K562 treated with DMSO at 1 percent for 48 hours (cell line): ENCODE results near the gene LRRC25. TPM values are rescaled to one million over a fixed set of nuclear protein-coding genes. Genes with fewer than 3 reads are reported as not detected.

Source experiments
- total RNA-seq: library from RNA; unstranded; fragments of 300-600 nt; gene quantifications from 2 replicates; pipeline ENCODE4 v1.2.3, GENCODE V29; 2022; ENCODE audit warnings: low replicate concordance; ENCODE audit errors: extremely low read depth

The LRRC25 gene
- not detected in 2 replicates for total RNA-seq

DNA sequence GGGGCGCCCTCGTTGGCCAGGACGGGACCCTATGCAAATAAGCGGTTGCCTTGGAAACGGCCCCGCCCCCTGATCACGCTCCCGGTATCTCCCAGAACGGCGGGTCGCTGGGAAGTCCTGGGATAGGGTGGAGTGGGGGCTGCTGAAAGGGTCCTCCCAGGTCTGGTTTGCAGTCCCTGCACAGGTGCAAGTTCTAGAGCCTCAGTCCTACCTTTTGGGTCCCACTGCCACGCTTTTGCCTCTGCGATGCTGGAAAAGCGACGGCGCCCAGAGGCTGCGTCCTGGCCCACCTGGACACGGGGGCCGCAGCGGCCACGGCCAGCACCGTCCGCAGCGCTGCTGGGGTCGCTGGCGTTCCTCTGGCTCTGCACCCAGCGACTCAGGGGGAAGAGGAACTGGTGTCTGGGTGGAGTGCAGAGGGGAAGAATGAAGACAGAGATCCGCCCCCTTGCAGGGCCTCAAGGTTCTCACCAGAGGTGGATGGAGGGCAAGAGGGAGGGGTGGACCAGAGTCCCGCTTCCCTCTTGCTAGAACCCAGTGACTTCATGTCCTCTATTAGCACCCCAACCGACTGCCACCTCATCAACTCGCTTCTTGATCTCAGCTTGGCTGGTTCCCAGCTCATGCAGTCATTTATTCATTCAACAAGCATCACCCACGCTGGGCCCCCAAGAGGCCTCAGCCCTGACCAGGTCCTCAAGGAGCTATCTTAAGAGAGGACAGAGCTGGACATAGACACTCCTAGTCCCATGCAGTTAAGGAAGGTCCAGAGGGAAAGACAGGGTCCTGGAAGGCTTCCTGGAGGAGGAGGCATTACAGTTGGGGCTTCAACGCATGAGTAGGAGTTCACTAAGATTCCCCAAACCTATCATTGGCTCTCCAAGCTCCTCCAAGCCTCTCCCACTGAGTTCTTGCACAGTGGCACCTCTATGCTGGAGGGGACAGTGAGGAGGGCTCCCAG is at the start of gene LRRC25:
TSS of gene LRRC25 (minus strand) at position 381 of the 961 bp plus-strand sequence. CDS start 659 bp downstream, outside the sequence.

DNA sequence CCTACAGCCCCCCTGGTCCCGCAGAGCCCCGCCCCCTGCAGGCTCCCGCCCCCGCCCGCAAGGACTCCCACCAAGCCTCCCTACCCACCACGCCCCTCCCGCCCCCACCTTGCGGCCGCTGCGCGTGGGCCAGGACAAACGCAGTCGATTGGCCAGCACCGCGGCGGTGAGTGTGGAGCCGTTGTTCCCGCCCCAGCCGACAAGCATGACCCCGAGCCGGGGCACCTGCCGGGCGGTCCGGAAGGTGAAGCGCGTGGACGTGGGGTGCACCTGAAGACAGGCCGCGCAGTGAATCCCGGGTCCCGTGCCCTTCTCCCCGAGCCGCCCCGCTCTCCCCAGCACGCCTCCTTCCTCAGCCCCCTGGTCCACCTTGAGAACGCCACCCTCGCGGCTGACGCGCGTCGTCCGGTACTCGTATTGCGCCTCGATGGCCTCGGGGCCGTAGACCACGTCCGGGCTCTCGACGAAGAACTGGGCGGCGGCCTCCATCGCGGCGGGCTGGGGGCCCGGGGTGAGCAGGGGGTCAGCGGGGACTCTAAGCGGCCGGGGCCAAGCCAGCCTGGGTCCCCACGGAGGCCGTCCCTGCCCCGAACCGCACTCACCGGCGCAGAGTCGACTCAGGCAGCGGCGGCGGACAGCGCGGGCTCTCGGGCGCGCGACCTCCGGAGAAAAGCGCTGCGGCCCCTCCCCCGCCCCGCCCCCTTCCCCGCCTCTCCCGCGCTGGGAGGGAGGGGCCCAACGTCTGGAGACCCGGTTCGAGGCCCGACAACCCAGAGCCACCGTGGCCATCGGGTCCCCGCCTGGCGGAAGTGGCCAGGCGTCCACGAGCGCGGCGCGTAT is 40.3 kb upstream of the LRRC25 start, which contains the start of gene ISYNA1:
TSS of gene ISYNA1 (minus strand) at position 643 of the 840 bp plus-strand sequence. CDS start at position 489, 154 bp downstream.

DNA sequence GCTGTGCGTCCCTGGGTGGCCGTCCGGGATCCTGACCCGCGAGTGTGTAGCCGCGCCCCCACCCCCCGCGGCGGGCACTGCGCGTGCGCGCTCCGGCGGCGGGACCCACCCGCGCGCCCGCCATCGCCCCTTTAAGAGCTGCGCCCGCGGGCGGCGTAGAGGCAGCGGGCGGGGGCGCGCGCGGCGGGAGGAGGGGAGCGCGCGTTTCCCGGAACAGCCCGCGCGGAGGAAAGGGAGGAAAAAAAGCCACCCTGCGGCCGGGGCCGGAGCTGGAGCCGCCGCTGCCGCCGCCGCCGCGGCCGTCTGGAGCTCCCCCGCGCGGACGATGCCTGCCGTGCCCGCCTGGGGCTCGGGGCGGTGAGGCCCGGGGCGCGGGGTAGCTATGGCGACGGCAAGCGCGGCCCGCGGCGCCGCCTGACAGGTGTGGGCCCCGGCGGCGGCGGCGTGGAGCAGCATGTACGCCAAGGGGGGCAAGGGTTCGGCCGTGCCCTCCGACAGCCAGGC is 21.8 kb upstream of the LRRC25 start, which contains the start of gene SSBP4:
TSS of gene SSBP4 (plus strand) at position 204 of the 504 bp plus-strand sequence. CDS start at position 455, 251 bp downstream.

DNA sequence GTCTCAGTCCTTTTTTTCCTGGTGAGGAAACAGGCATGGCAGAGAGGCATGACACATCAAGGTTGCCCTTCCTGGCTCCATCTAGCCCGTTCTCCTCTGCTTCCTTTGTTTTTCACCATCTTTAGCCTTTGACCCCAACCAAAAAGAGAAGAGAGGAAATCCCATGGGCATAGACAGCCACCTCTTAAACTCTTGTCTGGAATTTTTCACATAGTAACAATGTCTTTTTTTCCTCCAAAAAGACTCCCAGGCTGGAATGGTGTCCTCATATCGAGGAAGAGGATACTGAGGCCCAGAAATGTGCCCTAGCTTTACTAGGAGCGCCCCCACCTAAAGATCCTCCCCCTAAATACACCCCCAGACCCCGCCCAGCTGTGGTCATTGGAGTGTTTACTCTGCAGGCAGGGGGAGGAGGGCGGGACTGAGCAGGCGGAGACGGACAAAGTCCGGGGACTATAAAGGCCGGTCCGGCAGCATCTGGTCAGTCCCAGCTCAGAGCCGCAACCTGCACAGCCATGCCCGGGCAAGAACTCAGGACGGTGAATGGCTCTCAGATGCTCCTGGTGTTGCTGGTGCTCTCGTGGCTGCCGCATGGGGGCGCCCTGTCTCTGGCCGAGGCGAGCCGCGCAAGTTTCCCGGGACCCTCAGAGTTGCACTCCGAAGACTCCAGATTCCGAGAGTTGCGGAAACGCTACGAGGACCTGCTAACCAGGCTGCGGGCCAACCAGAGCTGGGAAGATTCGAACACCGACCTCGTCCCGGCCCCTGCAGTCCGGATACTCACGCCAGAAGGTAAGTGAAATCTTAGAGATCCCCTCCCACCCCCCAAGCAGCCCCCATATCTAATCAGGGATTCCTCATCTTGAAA is 11.5 kb downstream of the LRRC25 start, which contains the start of gene GDF15:
TSS of gene GDF15 (plus strand) at position 484 of the 868 bp plus-strand sequence. CDS start at position 516, 32 bp downstream.

Other genes starting within 250 kb of the LRRC25 start
- not detected in 2 replicates for gene PIK3R2, start 244.5 kb downstream of the LRRC25 start, total RNA-seq
- not detected in 2 replicates for gene IFI30, start 223.8 kb downstream of the LRRC25 start, total RNA-seq
- gene MPV17L2, start 204.4 kb downstream of the LRRC25 start, total RNA-seq = not detected in 2 replicates
- not detected in 2 replicates for gene RAB3A, start 193.6 kb downstream of the LRRC25 start, total RNA-seq
- gene PDE4C, start 171.2 kb downstream of the LRRC25 start, total RNA-seq = not detected in 2 replicates
- not detected in 2 replicates for gene IQCN, start 123.2 kb downstream of the LRRC25 start, total RNA-seq
- gene JUND, start 116.0 kb downstream of the LRRC25 start, total RNA-seq = 437 TPM in 1 of 2 replicates, not detected in the other
- gene LSM4, start 74.5 kb downstream of the LRRC25 start, total RNA-seq = not detected in 2 replicates
- not detected in 2 replicates for gene PGPEP1, start 57.0 kb downstream of the LRRC25 start, total RNA-seq
- gene GDF15, start 11.5 kb downstream of the LRRC25 start, total RNA-seq = 390 TPM in 1 of 2 replicates, not detected in the other
- not detected in 2 replicates for gene SSBP4, start 21.8 kb upstream of the LRRC25 start, total RNA-seq
- gene ISYNA1, start 40.5 kb upstream of the LRRC25 start, total RNA-seq = 948 TPM in 1 of 2 replicates, not detected in the other
- gene ELL, start 124.4 kb upstream of the LRRC25 start, total RNA-seq = not detected in 2 replicates
- 467 TPM in 1 of 2 replicates, not detected in the other for gene FKBP8, start 146.0 kb upstream of the LRRC25 start, total RNA-seq
- not detected in 2 replicates for gene KXD1, start 160.2 kb upstream of the LRRC25 start, total RNA-seq
- gene UBA52, start 174.2 kb upstream of the LRRC25 start, total RNA-seq = 452 TPM in 1 of 2 replicates, not detected in the other
- not detected in 2 replicates for gene REX1BD, start 191.2 kb upstream of the LRRC25 start, total RNA-seq
- gene CRLF1, start 209.2 kb upstream of the LRRC25 start, total RNA-seq = not detected in 2 replicates
- not detected in 2 replicates for gene TMEM59L, start 215.2 kb upstream of the LRRC25 start, total RNA-seq
- not detected in 2 replicates for gene KLHL26, start 239.4 kb upstream of the LRRC25 start, total RNA-seq